Neutrophil (primary cell): Measurements from ENCODE around the gene CLSTN2.

Experiments
- H3K27ac ChIP-seq: fragments of 200-600 bp; sonication (generic); 2 replicates; pipeline ENCODE4 v1.5.1; 2016; ENCODE audit warnings: mild to moderate bottlenecking, moderate library complexity
- H3K27me3 ChIP-seq: fragments of 200-600 bp; sonication (generic); 2 replicates; pipeline ENCODE4 v1.6.0; 2016; ENCODE audit warnings: mild to moderate bottlenecking
- H3K36me3 ChIP-seq: fragments of 200-600 bp; sonication (generic); 2 replicates; pipeline ENCODE4 v1.5.1; 2017
- H3K4me1 ChIP-seq, 2 experiments: fragments of 200-600 bp in 1 of 2; sonication (generic) in 1 of 2; 1 replicate in 1 of 2; 2 replicates in 1 of 2; pipeline versions ENCODE4 v1.5.1 to v1.6.1; 2013 to 2016; ENCODE audit warnings: low read depth in 1 of 2, low read length in 1 of 2, mild to moderate bottlenecking in 1 of 2, moderate library complexity in 1 of 2; ENCODE audit not compliant: control insufficient read depth in 1 of 2, insufficient read depth in 1 of 2
- H3K4me3 ChIP-seq, 2 experiments: fragments of 200-600 bp in 1 of 2; sonication (generic) in 1 of 2; 1 replicate in 1 of 2; 2 replicates in 1 of 2; pipeline ENCODE4 v1.5.1; 2013 to 2016; ENCODE audit warnings: low read depth in 1 of 2, low read length in 1 of 2, mild to moderate bottlenecking in 1 of 2, moderate library complexity in 1 of 2
- H3K9me3 ChIP-seq: fragments of 200-600 bp; sonication (generic); 2 replicates; pipeline ENCODE4 v1.5.1; 2016
- CTCF ChIP-seq: fragments of 200-600 bp; sonication (generic); IDR thresholded peaks from 2 replicates; pipeline ENCODE4 v1.5.1; 2016; ENCODE audit warnings: antibody characterized with exemption

CLSTN2 gene

GRCh38 chr3:140343211-140344081 lies 408.5 kb downstream of the CLSTN2 start:
- no peak overlapping the region for H3K4me3 ChIP-seq
- H3K4me1 ChIP-seq: no peaks in the 10 kb centered on the region
- H3K27ac ChIP-seq: no peak overlapping the region
- TF ChIP-seq CTCF: no peak
- no peaks in the 10 kb centered on the region for H3K36me3 ChIP-seq
- H3K9me3 ChIP-seq: no peaks in the 10 kb centered on the region
- H3K27me3 ChIP-seq: no peaks in the 10 kb centered on the region

- no peak for TF ChIP-seq CTCF
- Histone ChIP-seq H3K4me1 (no peaks in the 10 kb centered on the region), H3K36me3 (no peaks in the 10 kb centered on the region), H3K27me3 (no peaks in the 10 kb centered on the region), H3K27ac (no peak overlapping the region), H3K9me3 (no peaks in the 10 kb centered on the region), H3K4me3 (no peak overlapping the region)
Observed at GRCh38 chr3:140344082-140344454, 409.1 kb downstream of the CLSTN2 start.

GRCh38 chr3:140344601-140345205 lies 409.7 kb downstream of the CLSTN2 start:
- H3K27ac ChIP-seq: no peak overlapping the region
- no peak for TF ChIP-seq CTCF
- no peaks in the 10 kb centered on the region for H3K9me3 ChIP-seq
- no peaks in the 10 kb centered on the region for H3K36me3 ChIP-seq
- H3K27me3 ChIP-seq: no peaks in the 10 kb centered on the region
- H3K4me1 ChIP-seq: no peaks in the 10 kb centered on the region
- no peak overlapping the region for H3K4me3 ChIP-seq

- no peaks in the 10 kb centered on the region for H3K9me3 ChIP-seq
- no peaks in the 10 kb centered on the region for H3K4me1 ChIP-seq
- H3K4me3 ChIP-seq: no peak overlapping the region
- no peaks in the 10 kb centered on the region for H3K27me3 ChIP-seq
- no peaks in the 10 kb centered on the region for H3K36me3 ChIP-seq
- H3K27ac ChIP-seq: no peak overlapping the region
- TF ChIP-seq CTCF: no peak
Observed at GRCh38 chr3:140347151-140347550, 412.2 kb downstream of the CLSTN2 start.

GRCh38 chr3:140349938-140350337 lies 415.0 kb downstream of the CLSTN2 start:
- TF ChIP-seq CTCF: no peak
- Histone ChIP-seq H3K9me3 (no peaks in the 10 kb centered on the region), H3K4me1 (no peaks in the 10 kb centered on the region), H3K27me3 (no peaks in the 10 kb centered on the region), H3K27ac (no peak overlapping the region), H3K36me3 (no peaks in the 10 kb centered on the region), H3K4me3 (no peak overlapping the region)
